Ovary (tissue), 9 donors: ENCODE measurements around the gene TRIM41. TPM values are rescaled to one million over a fixed set of nuclear protein-coding genes. Genes with fewer than 3 reads are reported as not detected.

Experiments
- DNase-seq, 5 donors: peaks; one replicate each; pipeline ENCODE4 v3.0.0-alpha.2; 2019 to 2020
- H3K27ac ChIP-seq, 2 donors: fragments of 200-600 bp; one replicate each; pipeline versions ENCODE4 v1.5.1 to v1.8.0; 2019 to 2022
- H3K27me3 ChIP-seq: fragments of 200-600 bp; one replicate; pipeline ENCODE4 v1.8.0; 2022
- H3K36me3 ChIP-seq: fragments of 200-600 bp; sonication (generic); one replicate; pipeline ENCODE4 v1.5.1; 2019
- H3K4me1 ChIP-seq: one replicate; pipeline ENCODE4 v1.8.1; 2013; ENCODE audit warnings: mild to moderate bottlenecking, moderate library complexity; ENCODE audit not compliant: insufficient read depth
- H3K4me3 ChIP-seq: fragments of 200-600 bp; sonication (generic); one replicate; pipeline ENCODE4 v1.5.1; 2017
- H3K9me3 ChIP-seq, 2 donors: fragments of 200-600 bp in 1 of 2; sonication (generic) in 1 of 2; one replicate each; pipeline versions ENCODE4 v1.5.1 to v1.8.1; 2013 to 2019; ENCODE audit warnings: mild to moderate bottlenecking in 1 of 2, moderate library complexity in 1 of 2
- EP300 ChIP-seq: sonication (generic); formaldehyde crosslinking; IDR thresholded peaks from one replicate; pipeline ENCODE4 v1.6.1; 2017; ENCODE audit warnings: antibody characterized with exemption
- POLR2A ChIP-seq: fragments of 450-650 bp; IDR thresholded peaks from one replicate; pipeline ENCODE4 v1.6.1; 2017; ENCODE audit warnings: antibody characterized with exemption, mild to moderate bottlenecking, moderate library complexity
- WGBS, 3 donors: extraction: QIAGEN DNeasy Blood & Tissue Kit in 1 of 3; methylation state at CpG; one replicate each; pipeline versions ENCODE4 v1.1.5 to v1.1.7; 2013 to 2017; 5-methylcytosine and 5-hydroxymethylcytosine counted together
- intact Hi-C, 4 donors: fragments of 100-400 bp; cut with DNase I; formaldehyde crosslinking; loops; one replicate each; pipeline versions ENCODE4 v1.11.0 to v1.15.1; 2022 to 2023
- polyA plus RNA-seq, 2 donors: library from polyadenylated mRNA; stranded (reverse); fragments of 200-250 nt in 1 of 2; fragments of 350-450 nt in 1 of 2; fragmentation: Illumina TruSeq in 1 of 2; extraction: RNeasy Lipid Tissue Mini Kit (QIAGEN cat#74804) in 1 of 2; gene quantifications; one replicate each; pipeline ENCODE4 v1.2.3, GENCODE V29; 2013 to 2014
- total RNA-seq, 7 donors: library from RNA; depleted of rRNA in 2 of 7; stranded (reverse); fragments of >200 nt in 2 of 7; fragmentation: NEBNext Ultra II Directional in 3 of 7; extraction: Animal tissue kit (Norgen Biotek cat#: 25700) in 3 of 7; gene quantifications; one replicate each; pipeline versions ENCODE4 v1.1.0 to v1.2.4, GENCODE V29; 2016 to 2023
- TF ChIP-seq, protein P1 (sequence below), 3 donors: fragments of 450-650 bp in 2 of 3; fragments of 200-600 bp in 1 of 3; IDR thresholded peaks; one replicate each; pipeline versions ENCODE4 v1.5.1 to v1.8.0; 2016 to 2022; ENCODE audit warnings: antibody characterized with exemption in 3 of 3, mild to moderate bottlenecking in 1 of 3
- donor health status: DM: no; HTN: no; CAD: no; lungs with moderate emphysema.
- donor health status: DM: no; HTN: no; CAD: no.
- donor health status: Bipolar disorder and iron deficiency.
- donor health status: DM: yes; HTN: yes; CAD: no.
- donor health status: DM: no; HTN: no; CAD: no.
- donor health status: DM: yes; HTN: yes; CAD: no.

TRIM41 gene
- total and polyA plus RNA-seq, 9 donors = 8.2 to 22.7 (median 15.4) TPM

GRCh38 chr5:181245427-181246275 lies 22.6 kb downstream of the TRIM41 start:
- peak overlapping the region; percentile 78 to 92 for H3K27ac ChIP-seq
- TF ChIP-seq EP300 (no peak), POLR2A (no peak)
- TF ChIP-seq, protein P1, sequence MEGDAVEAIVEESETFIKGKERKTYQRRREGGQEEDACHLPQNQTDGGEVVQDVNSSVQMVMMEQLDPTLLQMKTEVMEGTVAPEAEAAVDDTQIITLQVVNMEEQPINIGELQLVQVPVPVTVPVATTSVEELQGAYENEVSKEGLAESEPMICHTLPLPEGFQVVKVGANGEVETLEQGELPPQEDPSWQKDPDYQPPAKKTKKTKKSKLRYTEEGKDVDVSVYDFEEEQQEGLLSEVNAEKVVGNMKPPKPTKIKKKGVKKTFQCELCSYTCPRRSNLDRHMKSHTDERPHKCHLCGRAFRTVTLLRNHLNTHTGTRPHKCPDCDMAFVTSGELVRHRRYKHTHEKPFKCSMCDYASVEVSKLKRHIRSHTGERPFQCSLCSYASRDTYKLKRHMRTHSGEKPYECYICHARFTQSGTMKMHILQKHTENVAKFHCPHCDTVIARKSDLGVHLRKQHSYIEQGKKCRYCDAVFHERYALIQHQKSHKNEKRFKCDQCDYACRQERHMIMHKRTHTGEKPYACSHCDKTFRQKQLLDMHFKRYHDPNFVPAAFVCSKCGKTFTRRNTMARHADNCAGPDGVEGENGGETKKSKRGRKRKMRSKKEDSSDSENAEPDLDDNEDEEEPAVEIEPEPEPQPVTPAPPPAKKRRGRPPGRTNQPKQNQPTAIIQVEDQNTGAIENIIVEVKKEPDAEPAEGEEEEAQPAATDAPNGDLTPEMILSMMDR (IDR thresholded peaks at IDR 0.05) = no peak
- intact Hi-C loops = loop anchor here in 1 of 4 donors (1.0 to 10.0 kb wide), 2 partner anchors 56 to 431 kb away; no protein-coding TSS in a partner anchor
- WGBS, 3 donors = 26% methylated on average over 34 of the region's 34 CpGs
- H3K27me3 ChIP-seq = no peaks in the 10 kb centered on the region
- H3K9me3 ChIP-seq = no peaks in the 10 kb centered on the region
- H3K4me3 ChIP-seq = peak overlapping the region; percentile 85
- H3K36me3 ChIP-seq = no peaks in the 10 kb centered on the region
- DNase-seq = peak in 1 of 5 donors; percentile 48
- H3K4me1 ChIP-seq = peaks cover 18% of the 10 kb centered on the region

GRCh38 chr5:181246276-181247049 lies 23.4 kb downstream of the TRIM41 start:
- Histone ChIP-seq H3K36me3 (no peaks in the 10 kb centered on the region), H3K9me3 (no peaks in the 10 kb centered on the region), H3K27ac (peak overlapping the region; percentile 78 to 92), H3K27me3 (no peaks in the 10 kb centered on the region), H3K4me1 (peaks cover 18% of the 10 kb centered on the region), H3K4me3 (peak overlapping the region; percentile 85)
- intact Hi-C loops = loop anchor here in 1 of 4 donors (10.0 kb wide), 1 partner anchor 432 kb away; no protein-coding TSS in a partner anchor
- DNase-seq = peak; percentile 87 to 92 (median 91)
- peak; percentile 76 for TF ChIP-seq POLR2A
- TF ChIP-seq, protein P1 (IDR thresholded peaks at IDR 0.05) = no peak
- peak; percentile 39 for TF ChIP-seq EP300
- WGBS, 3 donors = 0 to 1% (median 0%) methylated on average over 53 to 55 of the region's 55 CpGs

DNA sequence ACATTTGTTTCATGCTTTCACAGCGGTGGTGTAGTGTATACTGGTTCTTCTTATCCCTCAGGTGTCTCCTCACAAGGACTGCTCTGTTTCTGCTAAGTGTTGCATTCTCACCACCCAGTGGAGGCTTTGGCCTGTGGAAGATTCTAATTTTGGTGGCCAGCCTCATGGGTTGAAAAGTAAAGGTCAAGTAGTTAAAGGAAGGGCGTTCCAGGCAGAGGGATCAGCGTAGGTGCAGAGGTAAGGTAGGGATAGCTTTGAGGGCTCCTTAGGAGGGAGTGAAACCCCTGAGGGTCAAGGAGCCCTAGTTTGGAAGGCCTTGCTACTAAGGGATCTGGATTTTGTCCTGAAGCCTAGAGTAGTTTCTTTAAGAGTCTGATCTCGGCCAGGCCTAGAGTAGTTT lies 25.2 kb downstream of the TRIM41 start:
- Histone ChIP-seq H3K9me3 (no peaks in the 10 kb centered on the region), H3K27me3 (no peaks in the 10 kb centered on the region), H3K4me3 (peak overlapping the region; percentile 85), H3K4me1 (peaks cover 14% of the 10 kb centered on the region), H3K27ac (peak overlapping the region in 1 of 2 donors; percentile 27), H3K36me3 (no peaks in the 10 kb centered on the region)
- DNase-seq = peak in 1 of 5 donors; percentile 17
- WGBS, 3 donors = 42 to 49% (median 48%) methylated on average over 4 of the region's 4 CpGs
- intact Hi-C loops = loop anchor here in 1 of 4 donors (10.0 kb wide), 1 partner anchor 433 kb away; no protein-coding TSS in a partner anchor
- TF ChIP-seq EP300 (no peak), POLR2A (no peak)
- TF ChIP-seq, protein P1 (IDR thresholded peaks at IDR 0.05) = no peak

DNA sequence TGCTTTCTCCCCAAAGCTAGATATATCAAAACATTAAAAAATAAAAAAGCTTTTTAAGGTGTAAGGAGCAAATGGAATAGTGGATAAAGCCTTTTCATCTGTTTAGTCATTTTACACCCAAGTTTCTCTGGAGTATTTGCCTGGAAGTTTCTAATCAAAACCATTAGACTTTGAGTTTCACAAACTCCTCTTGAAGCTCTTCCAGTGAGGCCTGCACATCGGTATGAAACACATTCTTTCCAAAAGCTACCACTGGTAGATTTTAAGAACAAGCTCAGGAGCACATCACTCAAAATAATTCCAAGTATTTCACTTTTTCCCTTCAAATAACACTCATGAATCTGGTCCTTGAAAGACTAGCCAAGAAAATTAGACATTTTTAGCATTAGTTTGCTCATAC lies 32.2 kb downstream of the TRIM41 start:
- no peak for DNase-seq
- no peaks in the 10 kb centered on the region for H3K9me3 ChIP-seq
- no peak overlapping the region for H3K27ac ChIP-seq
- H3K4me1 ChIP-seq = peaks cover 11% of the 10 kb centered on the region
- H3K36me3 ChIP-seq = no peaks in the 10 kb centered on the region
- 8 to 15% (median 10%) methylated on average over 1 of the region's 1 CpG for WGBS, 3 donors
- no peaks in the 10 kb centered on the region for H3K27me3 ChIP-seq
- no peak overlapping the region for H3K4me3 ChIP-seq
- intact Hi-C loops = no loop called here
- TF ChIP-seq POLR2A (no peak), EP300 (no peak)
- TF ChIP-seq, protein P1 (IDR thresholded peaks at IDR 0.05) = no peak
